ENCODE measurements around the gene BSDC1.

Gene BSDC1

DNA sequence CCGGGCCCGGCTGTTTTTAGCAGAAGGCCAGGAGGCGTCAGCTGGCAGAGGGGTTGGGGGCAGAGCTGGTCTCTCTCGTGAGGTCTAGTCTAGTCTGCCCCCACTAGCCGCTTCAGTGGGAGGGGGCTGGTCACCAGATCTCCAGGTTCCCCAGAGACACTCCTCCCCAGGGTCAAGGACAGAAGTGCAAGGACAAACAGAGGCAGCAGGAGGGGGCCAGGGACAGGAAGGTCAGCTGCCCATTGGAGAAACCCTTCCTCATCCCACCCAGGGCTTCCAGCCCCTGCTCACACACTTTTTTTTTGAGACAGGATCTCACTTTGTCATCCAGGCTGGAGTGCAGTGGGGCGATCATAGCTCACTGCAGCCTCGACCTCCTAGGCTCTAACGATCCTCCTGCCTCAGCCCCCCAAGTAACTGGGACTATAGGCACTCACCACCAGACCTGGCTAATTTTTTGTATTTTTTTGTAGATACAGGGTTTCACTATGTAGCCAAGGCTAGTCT lies 41.9 kb downstream of the BSDC1 start:
- no peaks in the 10 kb centered on the region for H3K9me3 ChIP-seq (ENCODE audit: low read length)
- no peaks in the 10 kb centered on the region for H3K27me3 ChIP-seq (ENCODE audit: insufficient read depth, low read length)
- H3K9me2 ChIP-seq (ENCODE audit: low read depth, low read length) = no peaks in the 10 kb centered on the region
- H3K4me2 ChIP-seq (ENCODE audit: low read length) = peak overlapping the region; percentile 75
- no peaks in the 10 kb centered on the region for H3K79me2 ChIP-seq (ENCODE audit: insufficient read depth, low read length)
- no peaks in the 10 kb centered on the region for H4K20me1 ChIP-seq (ENCODE audit: insufficient read depth, low read length)
- H2AFZ ChIP-seq (ENCODE audit: low read length) = no peak overlapping the region
- H3K9ac ChIP-seq (ENCODE audit: low read length) = peak overlapping the region; percentile 68
- H3K36me3 ChIP-seq (ENCODE audit: insufficient read depth, low read length) = no peaks in the 10 kb centered on the region
- peak overlapping the region; percentile 66 for H3K4me3 ChIP-seq (ENCODE audit: low read depth, low read length, poor library complexity, severe bottlenecking)
- peaks cover 13% of the 10 kb centered on the region for H3K4me1 ChIP-seq (ENCODE audit: insufficient read depth, low read length, severe bottlenecking)
- H3K27ac ChIP-seq (ENCODE audit: low read depth, low read length, poor library complexity, severe bottlenecking) = no peak overlapping the region
- no peaks in the 10 kb centered on the region for H3F3A ChIP-seq (ENCODE audit: insufficient read depth, low read length)
- TF ChIP-seq EZH2 (IDR thresholded peaks at IDR 0.05; ENCODE audit: borderline replicate concordance, low read length) = no peak
- TF ChIP-seq, protein P1, sequence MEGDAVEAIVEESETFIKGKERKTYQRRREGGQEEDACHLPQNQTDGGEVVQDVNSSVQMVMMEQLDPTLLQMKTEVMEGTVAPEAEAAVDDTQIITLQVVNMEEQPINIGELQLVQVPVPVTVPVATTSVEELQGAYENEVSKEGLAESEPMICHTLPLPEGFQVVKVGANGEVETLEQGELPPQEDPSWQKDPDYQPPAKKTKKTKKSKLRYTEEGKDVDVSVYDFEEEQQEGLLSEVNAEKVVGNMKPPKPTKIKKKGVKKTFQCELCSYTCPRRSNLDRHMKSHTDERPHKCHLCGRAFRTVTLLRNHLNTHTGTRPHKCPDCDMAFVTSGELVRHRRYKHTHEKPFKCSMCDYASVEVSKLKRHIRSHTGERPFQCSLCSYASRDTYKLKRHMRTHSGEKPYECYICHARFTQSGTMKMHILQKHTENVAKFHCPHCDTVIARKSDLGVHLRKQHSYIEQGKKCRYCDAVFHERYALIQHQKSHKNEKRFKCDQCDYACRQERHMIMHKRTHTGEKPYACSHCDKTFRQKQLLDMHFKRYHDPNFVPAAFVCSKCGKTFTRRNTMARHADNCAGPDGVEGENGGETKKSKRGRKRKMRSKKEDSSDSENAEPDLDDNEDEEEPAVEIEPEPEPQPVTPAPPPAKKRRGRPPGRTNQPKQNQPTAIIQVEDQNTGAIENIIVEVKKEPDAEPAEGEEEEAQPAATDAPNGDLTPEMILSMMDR (IDR thresholded peaks at IDR 0.05; ENCODE audit: low read length) = no peak

DNA sequence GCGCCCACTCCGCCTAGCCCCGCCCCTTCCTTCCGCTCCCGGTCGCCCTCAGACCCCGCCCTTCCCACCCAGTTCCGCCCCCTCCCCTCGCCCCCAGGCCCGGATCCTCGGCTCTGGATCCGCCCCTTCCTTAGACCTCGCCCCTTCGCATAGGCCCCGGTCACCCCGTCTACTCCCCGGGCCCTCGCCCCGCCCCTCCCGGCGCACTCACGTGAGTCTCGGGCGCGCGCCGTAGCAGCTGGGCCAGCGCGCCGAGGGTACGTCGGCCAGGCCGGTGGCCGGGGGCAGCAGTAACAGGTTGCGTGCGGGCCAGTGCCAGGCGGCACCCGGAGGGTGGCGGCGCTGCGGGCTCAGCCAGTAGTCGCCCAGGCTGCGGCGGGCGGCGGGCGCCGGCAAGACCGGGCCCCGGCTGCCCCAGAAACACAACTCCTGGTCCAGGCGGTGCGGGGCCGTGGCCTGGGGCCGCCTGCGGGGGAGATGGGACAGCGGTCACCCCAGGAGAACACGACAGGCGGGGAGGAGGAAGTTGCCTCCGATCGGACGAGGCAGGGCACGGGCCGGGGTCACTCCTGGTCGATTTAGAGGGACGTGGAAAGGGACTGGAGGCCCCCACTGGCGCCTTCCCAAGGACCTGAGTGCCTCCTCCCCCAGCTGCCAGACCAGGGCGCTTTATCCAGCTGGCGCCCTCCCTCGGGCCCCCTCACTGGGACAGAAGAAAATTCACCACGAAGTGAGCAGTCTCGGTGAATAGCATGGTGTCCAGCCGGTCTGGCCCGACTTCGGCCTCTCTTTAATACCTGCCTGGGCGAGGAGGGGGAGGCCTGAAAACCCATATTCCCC lies 42.6 kb downstream of the BSDC1 start:
- Histone ChIP-seq H4K20me1 (ENCODE audit: insufficient read depth, low read length) (no peaks in the 10 kb centered on the region), H3K36me3 (ENCODE audit: insufficient read depth, low read length) (no peaks in the 10 kb centered on the region), H3K27me3 (ENCODE audit: insufficient read depth, low read length) (no peaks in the 10 kb centered on the region), H3K4me2 (ENCODE audit: low read length) (peak overlapping the region; percentile 75), H3F3A (ENCODE audit: insufficient read depth, low read length) (no peaks in the 10 kb centered on the region), H3K9me2 (ENCODE audit: low read depth, low read length) (no peaks in the 10 kb centered on the region), H2AFZ (ENCODE audit: low read length) (no peak overlapping the region), H3K9me3 (ENCODE audit: low read length) (no peaks in the 10 kb centered on the region), H3K27ac (ENCODE audit: low read depth, low read length, poor library complexity, severe bottlenecking) (no peak overlapping the region), H3K9ac (ENCODE audit: low read length) (peak overlapping the region; percentile 68), H3K4me3 (ENCODE audit: low read depth, low read length, poor library complexity, severe bottlenecking) (peak overlapping the region; percentile 66), H3K79me2 (ENCODE audit: insufficient read depth, low read length) (no peaks in the 10 kb centered on the region), H3K4me1 (ENCODE audit: insufficient read depth, low read length, severe bottlenecking) (peaks cover 13% of the 10 kb centered on the region)
- TF ChIP-seq EZH2 (IDR thresholded peaks at IDR 0.05; ENCODE audit: borderline replicate concordance, low read length) = no peak

DNA sequence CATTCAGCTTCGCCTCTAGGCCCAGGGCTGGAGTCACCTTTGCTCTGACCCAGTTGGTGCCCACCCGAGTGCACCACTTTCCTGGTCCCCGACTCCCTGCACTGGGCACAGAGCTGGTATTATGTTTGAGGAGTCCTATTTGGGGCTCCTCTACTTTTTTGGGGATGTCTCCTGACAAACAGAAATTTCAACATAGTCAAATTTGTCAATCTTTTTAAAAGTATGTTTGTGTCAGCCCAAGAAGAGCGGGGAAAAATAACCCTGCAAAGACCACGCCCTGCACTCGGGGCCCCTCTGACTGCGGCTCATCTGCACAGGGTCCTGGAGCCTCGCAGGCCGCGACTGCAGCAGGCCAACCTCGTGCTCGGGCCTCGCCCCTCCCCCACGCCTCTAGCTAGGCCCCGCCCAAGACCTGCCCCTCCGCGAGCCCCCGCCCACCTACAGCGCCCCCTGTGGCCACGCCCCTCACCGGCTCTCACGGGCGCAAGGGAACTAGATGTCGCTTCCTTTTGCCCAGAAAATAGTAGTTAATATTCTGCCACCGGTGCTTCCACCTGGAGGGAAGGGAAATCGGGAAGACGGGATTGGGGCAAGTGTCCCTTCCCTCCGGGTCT lies 43.3 kb downstream of the BSDC1 start:
- Histone ChIP-seq H3K79me2 (ENCODE audit: insufficient read depth, low read length) (no peaks in the 10 kb centered on the region), H3K36me3 (ENCODE audit: insufficient read depth, low read length) (no peaks in the 10 kb centered on the region), H3K9me2 (ENCODE audit: low read depth, low read length) (no peaks in the 10 kb centered on the region), H3F3A (ENCODE audit: insufficient read depth, low read length) (no peaks in the 10 kb centered on the region), H2AFZ (ENCODE audit: low read length) (no peak overlapping the region), H3K9ac (ENCODE audit: low read length) (peak overlapping the region; percentile 30; the same call in 1 of the 2 replicates), H3K4me3 (ENCODE audit: low read depth, low read length, poor library complexity, severe bottlenecking) (peak overlapping the region; percentile 66), H3K4me1 (ENCODE audit: insufficient read depth, low read length, severe bottlenecking) (peaks cover 13% of the 10 kb centered on the region), H3K9me3 (ENCODE audit: low read length) (no peaks in the 10 kb centered on the region), H3K27ac (ENCODE audit: low read depth, low read length, poor library complexity, severe bottlenecking) (no peak overlapping the region), H3K4me2 (ENCODE audit: low read length) (peak overlapping the region; percentile 75), H4K20me1 (ENCODE audit: insufficient read depth, low read length) (no peaks in the 10 kb centered on the region), H3K27me3 (ENCODE audit: insufficient read depth, low read length) (peaks cover 4% of the 10 kb centered on the region; the same call in 1 of the 2 replicates)
- no peak for TF ChIP-seq EZH2 (IDR thresholded peaks at IDR 0.05; ENCODE audit: borderline replicate concordance, low read length)
- TF ChIP-seq, protein P1 (IDR thresholded peaks at IDR 0.05; ENCODE audit: low read length) = peak; percentile 65

Measured in OCI-LY1 (cell line).